Measurements from ENCODE around the gene ID3. TPM values are rescaled to one million over a fixed set of nuclear protein-coding genes. Genes with fewer than 3 reads are reported as not detected.

The ID3 gene
- total RNA-seq, 1 donor from 2014 or later: 81.0 TPM

GRCh38 chr1:23527900-23528249 lies 31.4 kb downstream of the ID3 start:
- DNase-seq (ENCODE audit: low spot score): no peak

- no peak for DNase-seq (ENCODE audit: low spot score)
Observed at GRCh38 chr1:23527366-23527765, 31.9 kb downstream of the ID3 start.

GRCh38 chr1:23526329-23527041 lies 32.8 kb downstream of the ID3 start:
- no peak for DNase-seq (ENCODE audit: low spot score)

GRCh38 chr1:23525558-23526250 lies 33.6 kb downstream of the ID3 start:
- DNase-seq (ENCODE audit: low spot score): no peak

GRCh38 chr1:23524716-23525401 lies 34.4 kb downstream of the ID3 start:
- no peak for DNase-seq (ENCODE audit: low spot score)

GRCh38 chr1:23524163-23524562 lies 35.1 kb downstream of the ID3 start:
- no peak for DNase-seq (ENCODE audit: low spot score)

- DNase-seq (ENCODE audit: low spot score): no peak
Observed at GRCh38 chr1:23522244-23522982, 36.9 kb downstream of the ID3 start.

GRCh38 chr1:23521588-23521987 lies 37.7 kb downstream of the ID3 start:
- no peak for DNase-seq (ENCODE audit: low spot score)

GRCh38 chr1:23517581-23517980 lies 41.7 kb downstream of the ID3 start:
- no peak for DNase-seq (ENCODE audit: low spot score)

- DNase-seq (ENCODE audit: low spot score): no peak
Observed at GRCh38 chr1:23515905-23516304, 43.4 kb downstream of the ID3 start.

- DNase-seq (ENCODE audit: low spot score): no peak
Observed at GRCh38 chr1:23514111-23514679, 45.1 kb downstream of the ID3 start.

GRCh38 chr1:23509896-23510295 lies 49.4 kb downstream of the ID3 start:
- no peak for DNase-seq (ENCODE audit: low spot score)

Other genes with a start within 250 kb of the ID3 start
- gene HNRNPR, start 215.2 kb downstream of the ID3 start, total RNA-seq: 164 TPM
- 40.2 TPM for gene ZNF436, start 189.7 kb downstream of the ID3 start, total RNA-seq
- 50.2 TPM for gene TCEA3, start 134.8 kb downstream of the ID3 start, total RNA-seq
- gene ASAP3, start 75.3 kb downstream of the ID3 start, total RNA-seq: 44.4 TPM
- gene E2F2, start 28.3 kb downstream of the ID3 start, total RNA-seq: 0.52 TPM
- gene RPL11, start 132.3 kb upstream of the ID3 start, total RNA-seq: 1,350 TPM
- 45.6 TPM for gene ELOA, start 184.0 kb upstream of the ID3 start, total RNA-seq
- 44.1 TPM for gene PITHD1, start 218.9 kb upstream of the ID3 start, total RNA-seq
- 68.6 TPM for gene LYPLA2, start 231.6 kb upstream of the ID3 start, total RNA-seq
- 77.2 TPM for gene GALE, start 241.3 kb upstream of the ID3 start, total RNA-seq

Data from ureter (tissue), 1 donor.